ENCODE measurements around the gene XRN2.

The XRN2 gene

GRCh38 chr20:21376626-21377025 is 73.5 kb downstream of the XRN2 start:
- H2BK120ac ChIP-seq (ENCODE audit: low read depth, low read length): no peak overlapping the region
- no peak overlapping the region for H2AFZ ChIP-seq (ENCODE audit: low read length)
- H2BK15ac ChIP-seq (ENCODE audit: low read length): no peak overlapping the region
- no peak overlapping the region for H3K4me2 ChIP-seq (ENCODE audit: insufficient read depth, low read length, poor library complexity, severe bottlenecking)
- no peak overlapping the region for H3K27ac ChIP-seq (replicated peaks; ENCODE audit: low read length)
- no peaks in the 10 kb centered on the region for H3K27me3 ChIP-seq (ENCODE audit: control insufficient read depth in 3 of 3, insufficient read depth in 3 of 3, low read depth in 1 of 3, low read length in 3 of 3)
- H3K14ac ChIP-seq (ENCODE audit: low read length): no peak overlapping the region
- H2BK5ac ChIP-seq (ENCODE audit: low read length): no peak overlapping the region
- no peak overlapping the region for H3K4ac ChIP-seq (ENCODE audit: low read length)
- H3K9ac ChIP-seq (ENCODE audit: low read depth, low read length, poor library complexity): no peak overlapping the region
- no peak overlapping the region for H2AK5ac ChIP-seq (ENCODE audit: low read depth, low read length)
- H3K4me3 ChIP-seq (ENCODE audit: low read length in 2 of 2): no peak overlapping the region
- no peak overlapping the region for H4K91ac ChIP-seq (ENCODE audit: low read depth, low read length, poor library complexity)
- H3K4me1 ChIP-seq (ENCODE audit: control insufficient read depth in 2 of 2, insufficient read depth in 1 of 2, low read depth in 1 of 2, low read length in 2 of 2): peaks cover 0 to 5% of the 10 kb centered on the region in 2 donors
- DNase-seq (ENCODE audit: low spot score): no peak
- peaks cover 0 to 66% of the 10 kb centered on the region in 2 donors for H3K36me3 ChIP-seq (replicated peaks in 1 of 2; ENCODE audit: control insufficient read depth in 2 of 2, insufficient read depth in 2 of 2, low read length in 2 of 2)
- H2BK12ac ChIP-seq (ENCODE audit: low read length): no peak overlapping the region
- no peak overlapping the region for H3K18ac ChIP-seq (ENCODE audit: low read length)
- no peak overlapping the region for H4K8ac ChIP-seq (ENCODE audit: low read depth, low read length)
- no CpG with 5 or more reads among the region's 3 CpGs for WGBS, 2 donors (ENCODE audit: extremely low coverage in 2 of 2, insufficient read length in 2 of 2, insufficient replicate concordance in 1 of 2)
- H3K23ac ChIP-seq (ENCODE audit: low read depth, low read length, poor library complexity): no peak overlapping the region
- peaks cover 1 to 2% of the 10 kb centered on the region in 2 donors for H3K9me3 ChIP-seq (replicated peaks in 1 of 2; ENCODE audit: control insufficient read depth in 2 of 2, insufficient read depth in 1 of 2, low read depth in 1 of 2, low read length in 2 of 2)
- H3K79me1 ChIP-seq (ENCODE audit: low read depth, low read length): no peaks in the 10 kb centered on the region

DNA sequence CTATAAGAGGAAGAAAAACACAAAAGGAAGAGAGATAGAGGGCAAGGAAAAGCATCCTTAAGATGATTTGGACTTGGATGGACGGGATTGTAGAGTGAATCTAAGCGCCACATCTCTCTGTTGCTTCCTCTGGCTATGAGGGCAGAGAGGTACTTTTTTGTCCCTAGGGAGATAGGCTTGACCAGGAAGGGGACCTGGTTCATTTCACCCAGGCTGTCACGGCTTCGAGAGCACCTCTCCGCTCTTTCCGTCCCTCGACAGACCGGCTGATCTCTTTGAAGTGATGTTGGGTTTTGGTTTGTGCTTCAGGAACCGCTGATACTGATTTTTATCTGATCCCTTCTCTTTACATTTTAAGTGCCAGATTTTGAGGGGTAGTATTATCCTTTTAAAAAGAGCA is 74.6 kb downstream of the XRN2 start:
- no peak overlapping the region for H2BK120ac ChIP-seq (ENCODE audit: low read depth, low read length)
- no CpG with 5 or more reads among the region's 9 CpGs for WGBS, 2 donors (ENCODE audit: extremely low coverage in 2 of 2, insufficient read length in 2 of 2, insufficient replicate concordance in 1 of 2)
- H3K14ac ChIP-seq (ENCODE audit: low read length): no peak overlapping the region
- no peak overlapping the region for H3K9ac ChIP-seq (ENCODE audit: low read depth, low read length, poor library complexity)
- no peaks in the 10 kb centered on the region for H3K27me3 ChIP-seq (ENCODE audit: control insufficient read depth in 3 of 3, insufficient read depth in 3 of 3, low read depth in 1 of 3, low read length in 3 of 3)
- H4K8ac ChIP-seq (ENCODE audit: low read depth, low read length): no peak overlapping the region
- no peak overlapping the region for H3K18ac ChIP-seq (ENCODE audit: low read length)
- H3K4me3 ChIP-seq (ENCODE audit: low read length in 2 of 2): no peak overlapping the region
- H3K4me2 ChIP-seq (ENCODE audit: insufficient read depth, low read length, poor library complexity, severe bottlenecking): no peak overlapping the region
- no peak overlapping the region for H2BK12ac ChIP-seq (ENCODE audit: low read length)
- H2AFZ ChIP-seq (ENCODE audit: low read length): no peak overlapping the region
- H3K4ac ChIP-seq (ENCODE audit: low read length): no peak overlapping the region
- no peaks in the 10 kb centered on the region for H3K79me1 ChIP-seq (ENCODE audit: low read depth, low read length)
- H2BK15ac ChIP-seq (ENCODE audit: low read length): no peak overlapping the region
- peaks cover 0 to 67% of the 10 kb centered on the region in 2 donors for H3K36me3 ChIP-seq (replicated peaks in 1 of 2; ENCODE audit: control insufficient read depth in 2 of 2, insufficient read depth in 2 of 2, low read length in 2 of 2)
- no peak overlapping the region for H4K91ac ChIP-seq (ENCODE audit: low read depth, low read length, poor library complexity)
- H3K9me3 ChIP-seq (replicated peaks in 1 of 2; ENCODE audit: control insufficient read depth in 2 of 2, insufficient read depth in 1 of 2, low read depth in 1 of 2, low read length in 2 of 2): peaks cover 1 to 2% of the 10 kb centered on the region in 2 donors
- H3K4me1 ChIP-seq (ENCODE audit: control insufficient read depth in 2 of 2, insufficient read depth in 1 of 2, low read depth in 1 of 2, low read length in 2 of 2): peaks cover 0 to 5% of the 10 kb centered on the region in 2 donors
- DNase-seq (ENCODE audit: low spot score): no peak
- H3K23ac ChIP-seq (ENCODE audit: low read depth, low read length, poor library complexity): no peak overlapping the region
- H2AK5ac ChIP-seq (ENCODE audit: low read depth, low read length): no peak overlapping the region
- H2BK5ac ChIP-seq (ENCODE audit: low read length): no peak overlapping the region
- no peak overlapping the region for H3K27ac ChIP-seq (replicated peaks; ENCODE audit: low read length)

DNA sequence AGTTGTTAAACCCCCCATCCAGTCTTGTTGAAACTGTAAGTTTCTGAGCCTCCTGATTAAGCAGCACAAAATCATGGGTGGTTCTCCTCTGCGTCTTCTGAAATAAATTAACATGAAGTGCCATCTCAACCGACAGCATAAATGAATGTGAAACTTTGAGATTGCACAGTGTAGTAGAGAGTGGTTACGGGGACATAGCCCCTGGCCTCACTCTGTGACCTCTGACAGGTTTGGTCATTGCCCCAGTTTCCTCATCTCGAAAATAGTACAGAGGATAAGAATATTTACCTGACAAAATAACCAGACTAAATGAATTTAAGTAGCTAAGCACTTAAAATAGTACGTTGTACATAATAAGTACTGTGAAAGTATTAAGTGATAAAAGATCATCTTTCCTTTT is 75.1 kb downstream of the XRN2 start:
- Histone ChIP-seq H3K4me2 (ENCODE audit: insufficient read depth, low read length, poor library complexity, severe bottlenecking) (no peak overlapping the region), H2BK15ac (ENCODE audit: low read length) (no peak overlapping the region), H2AK5ac (ENCODE audit: low read depth, low read length) (no peak overlapping the region), H3K9me3 (replicated peaks in 1 of 2; ENCODE audit: control insufficient read depth in 2 of 2, insufficient read depth in 1 of 2, low read depth in 1 of 2, low read length in 2 of 2) (peaks cover 1 to 2% of the 10 kb centered on the region in 2 donors), H3K18ac (ENCODE audit: low read length) (no peak overlapping the region), H4K91ac (ENCODE audit: low read depth, low read length, poor library complexity) (no peak overlapping the region), H3K9ac (ENCODE audit: low read depth, low read length, poor library complexity) (no peak overlapping the region), H3K36me3 (replicated peaks in 1 of 2; ENCODE audit: control insufficient read depth in 2 of 2, insufficient read depth in 2 of 2, low read length in 2 of 2) (peaks cover 0 to 69% of the 10 kb centered on the region in 2 donors), H3K14ac (ENCODE audit: low read length) (no peak overlapping the region), H4K8ac (ENCODE audit: low read depth, low read length) (no peak overlapping the region), H2BK5ac (ENCODE audit: low read length) (no peak overlapping the region), H3K4me1 (ENCODE audit: control insufficient read depth in 2 of 2, insufficient read depth in 1 of 2, low read depth in 1 of 2, low read length in 2 of 2) (peaks cover 0 to 5% of the 10 kb centered on the region in 2 donors), H2BK12ac (ENCODE audit: low read length) (no peak overlapping the region), H3K27me3 (ENCODE audit: control insufficient read depth in 3 of 3, insufficient read depth in 3 of 3, low read depth in 1 of 3, low read length in 3 of 3) (no peaks in the 10 kb centered on the region), H2AFZ (ENCODE audit: low read length) (no peak overlapping the region), H3K27ac (replicated peaks; ENCODE audit: low read length) (no peak overlapping the region), H2BK120ac (ENCODE audit: low read depth, low read length) (no peak overlapping the region), H3K79me1 (ENCODE audit: low read depth, low read length) (no peaks in the 10 kb centered on the region), H3K4ac (ENCODE audit: low read length) (no peak overlapping the region), H3K23ac (ENCODE audit: low read depth, low read length, poor library complexity) (no peak overlapping the region), H3K4me3 (ENCODE audit: low read length in 2 of 2) (no peak overlapping the region)
- DNase-seq (ENCODE audit: low spot score): no peak
- no CpG with 5 or more reads among the region's 5 CpGs for WGBS, 2 donors (ENCODE audit: extremely low coverage in 2 of 2, insufficient read length in 2 of 2, insufficient replicate concordance in 1 of 2)

DNA sequence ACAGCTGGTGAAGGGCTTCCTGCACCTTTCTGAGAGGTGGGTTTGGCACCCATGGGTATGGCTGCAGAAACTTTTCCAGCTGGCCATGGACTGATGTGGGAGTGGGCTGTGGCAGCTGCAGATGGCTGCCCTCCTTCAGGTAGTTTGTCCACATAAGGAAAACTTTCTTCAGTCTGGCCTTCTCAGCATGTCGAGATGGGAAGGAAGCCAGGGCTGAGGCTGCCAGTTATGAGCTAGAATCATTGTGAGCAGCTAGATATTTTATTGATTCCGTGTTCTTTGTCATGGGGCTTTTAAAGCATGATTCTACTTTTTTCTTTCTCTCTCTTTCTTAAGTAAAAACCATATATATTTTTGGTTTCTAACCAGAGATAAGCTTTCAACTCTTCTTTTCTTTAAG is 77.6 kb downstream of the XRN2 start:
- WGBS, 2 donors (ENCODE audit: extremely low coverage in 2 of 2, insufficient read length in 2 of 2, insufficient replicate concordance in 1 of 2): no CpG with 5 or more reads among the region's 2 CpGs
- DNase-seq (ENCODE audit: low spot score): no peak
- H2BK15ac ChIP-seq (ENCODE audit: low read length): no peak overlapping the region
- H2AK5ac ChIP-seq (ENCODE audit: low read depth, low read length): no peak overlapping the region
- H3K14ac ChIP-seq (ENCODE audit: low read length): no peak overlapping the region
- no peak overlapping the region for H3K23ac ChIP-seq (ENCODE audit: low read depth, low read length, poor library complexity)
- H4K8ac ChIP-seq (ENCODE audit: low read depth, low read length): no peak overlapping the region
- H2BK120ac ChIP-seq (ENCODE audit: low read depth, low read length): no peak overlapping the region
- H3K27me3 ChIP-seq (ENCODE audit: control insufficient read depth in 3 of 3, insufficient read depth in 3 of 3, low read depth in 1 of 3, low read length in 3 of 3): no peaks in the 10 kb centered on the region
- H2BK12ac ChIP-seq (ENCODE audit: low read length): no peak overlapping the region
- no peaks in the 10 kb centered on the region for H3K79me1 ChIP-seq (ENCODE audit: low read depth, low read length)
- H3K9ac ChIP-seq (ENCODE audit: low read depth, low read length, poor library complexity): no peak overlapping the region
- no peak overlapping the region for H2AFZ ChIP-seq (ENCODE audit: low read length)
- H3K18ac ChIP-seq (ENCODE audit: low read length): no peak overlapping the region
- no peak overlapping the region for H3K27ac ChIP-seq (replicated peaks; ENCODE audit: low read length)
- H3K4me2 ChIP-seq (ENCODE audit: insufficient read depth, low read length, poor library complexity, severe bottlenecking): no peak overlapping the region
- H3K4me3 ChIP-seq (ENCODE audit: low read length in 2 of 2): no peak overlapping the region
- no peak overlapping the region for H3K4ac ChIP-seq (ENCODE audit: low read length)
- no peak overlapping the region for H2BK5ac ChIP-seq (ENCODE audit: low read length)
- H4K91ac ChIP-seq (ENCODE audit: low read depth, low read length, poor library complexity): no peak overlapping the region
- peaks cover 0 to 7% of the 10 kb centered on the region in 2 donors for H3K4me1 ChIP-seq (ENCODE audit: control insufficient read depth in 2 of 2, insufficient read depth in 1 of 2, low read depth in 1 of 2, low read length in 2 of 2)
- H3K9me3 ChIP-seq (replicated peaks in 1 of 2; ENCODE audit: control insufficient read depth in 2 of 2, insufficient read depth in 1 of 2, low read depth in 1 of 2, low read length in 2 of 2): peaks cover 1 to 2% of the 10 kb centered on the region in 2 donors
- peaks cover 0 to 83% of the 10 kb centered on the region in 2 donors for H3K36me3 ChIP-seq (replicated peaks in 1 of 2; ENCODE audit: control insufficient read depth in 2 of 2, insufficient read depth in 2 of 2, low read length in 2 of 2)
